HG03066 (cell line): Measurements from ENCODE around the gene CCR6.

ENCODE experiments used
- ATAC-seq: cut with Tn5 transposase; IDR thresholded peaks from one replicate; pipeline ENCODE4 v1.9.1; 2021; ENCODE audit warnings: low read depth; ENCODE audit not compliant: unreplicated experiment

CCR6 gene

GRCh38 chr6:167118839-167119238, 4.1 kb upstream of the CCR6 start:
- no peak for ATAC-seq

- no peak for ATAC-seq
Observed at GRCh38 chr6:167119670-167120582, 3.0 kb upstream of the CCR6 start.

GRCh38 chr6:167120583-167120903, 2.4 kb upstream of the CCR6 start:
- no peak for ATAC-seq

GRCh38 chr6:167121335-167121841, 1.5 kb upstream of the CCR6 start:
- no peak for ATAC-seq

GRCh38 chr6:167122041-167122826, 662 bp upstream of the CCR6 start:
- peak; percentile 38 for ATAC-seq

GRCh38 chr6:167124753-167125152, 1.9 kb downstream of the CCR6 start:
- no peak for ATAC-seq

GRCh38 chr6:167125410-167125809, 2.5 kb downstream of the CCR6 start:
- ATAC-seq: no peak

GRCh38 chr6:167125855-167126349, 3.0 kb downstream of the CCR6 start:
- ATAC-seq: no peak

- ATAC-seq: no peak
Observed at GRCh38 chr6:167127785-167128531, 5.1 kb downstream of the CCR6 start.

GRCh38 chr6:167129159-167129558, 6.3 kb downstream of the CCR6 start:
- no peak for ATAC-seq

GRCh38 chr6:167129562-167129961, 6.7 kb downstream of the CCR6 start:
- ATAC-seq: no peak

GRCh38 chr6:167130008-167130677, 7.2 kb downstream of the CCR6 start:
- peak; percentile 46 for ATAC-seq

GRCh38 chr6:167130712-167131684, 8.1 kb downstream of the CCR6 start:
- no peak for ATAC-seq

GRCh38 chr6:167134448-167135328, 11.8 kb downstream of the CCR6 start:
- no peak for ATAC-seq

- ATAC-seq: no peak
Observed at GRCh38 chr6:167136376-167136775, 13.5 kb downstream of the CCR6 start.

GRCh38 chr6:167137081-167137480, 14.2 kb downstream of the CCR6 start:
- ATAC-seq: no peak

- ATAC-seq: no peak
Observed at GRCh38 chr6:167137881-167138280, 15.0 kb downstream of the CCR6 start.

- no peak for ATAC-seq
Observed at GRCh38 chr6:167139761-167140160, 16.9 kb downstream of the CCR6 start.
